Measurements from ENCODE around the gene REPS1. TPM values are rescaled to one million over a fixed set of nuclear protein-coding genes. Genes with fewer than 3 reads are reported as not detected.
A peak's percentile ranks its signal among the peaks of the same experiment; 100 is the strongest.

Gene REPS1
- polyA plus RNA-seq, 1 experiment = 27.2 TPM

GRCh38 chr6:138991206-138991605 is 3.2 kb upstream of the REPS1 start:
- TF ChIP-seq, protein P1, sequence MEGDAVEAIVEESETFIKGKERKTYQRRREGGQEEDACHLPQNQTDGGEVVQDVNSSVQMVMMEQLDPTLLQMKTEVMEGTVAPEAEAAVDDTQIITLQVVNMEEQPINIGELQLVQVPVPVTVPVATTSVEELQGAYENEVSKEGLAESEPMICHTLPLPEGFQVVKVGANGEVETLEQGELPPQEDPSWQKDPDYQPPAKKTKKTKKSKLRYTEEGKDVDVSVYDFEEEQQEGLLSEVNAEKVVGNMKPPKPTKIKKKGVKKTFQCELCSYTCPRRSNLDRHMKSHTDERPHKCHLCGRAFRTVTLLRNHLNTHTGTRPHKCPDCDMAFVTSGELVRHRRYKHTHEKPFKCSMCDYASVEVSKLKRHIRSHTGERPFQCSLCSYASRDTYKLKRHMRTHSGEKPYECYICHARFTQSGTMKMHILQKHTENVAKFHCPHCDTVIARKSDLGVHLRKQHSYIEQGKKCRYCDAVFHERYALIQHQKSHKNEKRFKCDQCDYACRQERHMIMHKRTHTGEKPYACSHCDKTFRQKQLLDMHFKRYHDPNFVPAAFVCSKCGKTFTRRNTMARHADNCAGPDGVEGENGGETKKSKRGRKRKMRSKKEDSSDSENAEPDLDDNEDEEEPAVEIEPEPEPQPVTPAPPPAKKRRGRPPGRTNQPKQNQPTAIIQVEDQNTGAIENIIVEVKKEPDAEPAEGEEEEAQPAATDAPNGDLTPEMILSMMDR (IDR thresholded peaks at IDR 0.05; ENCODE audit: insufficient read depth, low read depth, low read length) = no peak
- no peak for DNase-seq (ENCODE audit: low read depth)
- Histone ChIP-seq H3K27me3 (ENCODE audit: control insufficient read depth, insufficient read depth, low read length) (no peaks in the 10 kb centered on the region), H3K36me3 (ENCODE audit: control insufficient read depth, insufficient read depth, low read length) (no peaks in the 10 kb centered on the region), H3K4me3 (ENCODE audit: low read depth, low read length) (no peak overlapping the region)
- ChIA-PET CTCF (interaction anchor here (0.6 to 6.3 kb wide), 2 partner anchors 52 to 176 kb away, joined by 3 to 50 read pairs; no protein-coding TSS in a partner anchor), POLR2A (no interaction called here)

GRCh38 chr6:138989098-138989983 is 1.3 kb upstream of the REPS1 start:
- H3K36me3 ChIP-seq (ENCODE audit: control insufficient read depth, insufficient read depth, low read length) = no peaks in the 10 kb centered on the region
- no peak for DNase-seq (ENCODE audit: low read depth)
- no peaks in the 10 kb centered on the region for H3K27me3 ChIP-seq (ENCODE audit: control insufficient read depth, insufficient read depth, low read length)
- POLR2A ChIA-PET = no interaction called here
- TF ChIP-seq, protein P1 (IDR thresholded peaks at IDR 0.05; ENCODE audit: insufficient read depth, low read depth, low read length) = no peak
- CTCF ChIA-PET = interaction anchor here (0.6 to 6.3 kb wide), 10 partner anchors 22 to 183 kb away, joined by 3 to 50 read pairs (median 4); no protein-coding TSS in a partner anchor
- H3K4me3 ChIP-seq (ENCODE audit: low read depth, low read length) = no peak overlapping the region

DNA sequence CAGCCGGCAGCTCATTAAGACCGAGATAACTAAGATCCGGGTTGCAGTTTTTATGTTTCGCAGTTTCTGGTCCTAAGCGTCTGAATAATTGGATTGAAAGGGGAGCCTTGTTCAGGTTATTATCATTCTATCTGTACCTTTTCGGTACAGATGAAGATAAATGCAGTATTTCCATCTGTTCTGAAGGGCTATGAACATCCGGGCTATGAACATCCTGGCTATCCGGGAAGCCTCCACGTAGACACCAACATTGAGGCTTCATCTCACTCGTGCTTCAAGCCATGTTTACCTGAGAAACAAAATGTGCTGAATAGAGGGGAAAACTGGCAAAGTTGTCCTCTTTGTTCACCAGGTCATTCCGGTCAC is 399 bp upstream of the REPS1 start:
- TF ChIP-seq, protein P1 (IDR thresholded peaks at IDR 0.05; ENCODE audit: insufficient read depth, low read depth, low read length) = no peak
- H3K27me3 ChIP-seq (ENCODE audit: control insufficient read depth, insufficient read depth, low read length) = no peaks in the 10 kb centered on the region
- DNase-seq (ENCODE audit: low read depth) = no peak
- ChIA-PET CTCF (interaction anchor here (0.7 to 6.3 kb wide), 7 partner anchors 23 to 182 kb away, joined by 3 to 50 read pairs (median 3); no protein-coding TSS in a partner anchor), POLR2A (no interaction called here)
- H3K36me3 ChIP-seq (ENCODE audit: control insufficient read depth, insufficient read depth, low read length) = no peaks in the 10 kb centered on the region
- H3K4me3 ChIP-seq (ENCODE audit: low read depth, low read length) = peak overlapping the region; percentile 93

DNA sequence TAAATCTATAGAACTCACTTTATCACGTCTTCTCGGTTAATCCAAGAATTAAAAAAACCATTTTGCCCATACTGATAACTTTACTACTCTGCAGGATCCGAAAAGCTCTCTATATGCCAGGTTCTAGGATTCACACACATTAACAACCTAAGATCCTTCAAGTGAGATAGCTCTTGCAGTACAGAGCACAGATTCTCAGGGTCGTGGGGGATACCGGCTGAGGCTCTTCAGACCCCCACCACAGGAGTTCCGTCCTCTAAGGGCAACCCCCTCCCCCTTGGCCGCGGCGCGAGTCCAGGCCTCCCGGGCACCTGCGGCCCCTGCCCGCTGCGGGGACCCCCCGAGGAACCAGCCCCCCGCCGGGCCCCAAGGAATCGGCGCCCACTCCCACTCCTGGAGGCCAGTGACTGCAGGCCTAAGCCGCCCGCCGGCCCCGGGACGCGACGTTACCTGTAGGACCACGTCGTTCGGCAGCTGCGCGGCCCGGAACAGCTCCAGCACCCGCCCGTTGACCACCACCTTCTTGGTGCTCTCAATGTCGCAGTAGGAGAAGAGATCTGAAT is 892 bp downstream of the REPS1 start:
- ChIA-PET CTCF (interaction anchor here (0.6 to 6.3 kb wide), 8 partner anchors 11 to 626 kb away, joined by 3 to 50 read pairs (median 3); no protein-coding TSS in a partner anchor), POLR2A (no interaction called here)
- Histone ChIP-seq H3K36me3 (ENCODE audit: control insufficient read depth, insufficient read depth, low read length) (no peaks in the 10 kb centered on the region), H3K4me3 (ENCODE audit: low read depth, low read length) (peak overlapping the region; percentile 93), H3K27me3 (ENCODE audit: control insufficient read depth, insufficient read depth, low read length) (no peaks in the 10 kb centered on the region)
- TF ChIP-seq, protein P1 (IDR thresholded peaks at IDR 0.05; ENCODE audit: insufficient read depth, low read depth, low read length) = no peak
- no peak for DNase-seq (ENCODE audit: low read depth)

- CTCF ChIA-PET = interaction anchor here (0.9 to 6.3 kb wide), 6 partner anchors 13 to 627 kb away, joined by 3 to 50 read pairs (median 3); no protein-coding TSS in a partner anchor
- no peaks in the 10 kb centered on the region for H3K27me3 ChIP-seq (ENCODE audit: control insufficient read depth, insufficient read depth, low read length)
Measured at GRCh38 chr6:138986578-138986977, 1.5 kb downstream of the REPS1 start.

More at GRCh38 chr6:138986578-138986977, 1.5 kb downstream of the REPS1 start:
- Histone ChIP-seq H3K36me3 (ENCODE audit: control insufficient read depth, insufficient read depth, low read length) (no peaks in the 10 kb centered on the region), H3K4me3 (ENCODE audit: low read depth, low read length) (peak overlapping the region; percentile 93)
- no peak for DNase-seq (ENCODE audit: low read depth)
- TF ChIP-seq, protein P1 (IDR thresholded peaks at IDR 0.05; ENCODE audit: insufficient read depth, low read depth, low read length) = no peak
- POLR2A ChIA-PET = no interaction called here
